Activated CD4-positive, alpha-beta memory T cell treated with anti-CD3 and anti-CD28 coated beads for 36 hours (primary cell): ENCODE measurements around the gene TEX29. TPM values are rescaled to one million over a fixed set of nuclear protein-coding genes. Genes with fewer than 3 reads are reported as not detected.

Experiments
- CTCF ChIA-PET: fragments of 350-600 bp; sonication (Branson Sonifier 250); formaldehyde crosslinking; loops from one replicate; lab custom pipeline; 2021; ENCODE audit warnings: antibody characterized with exemption, inconsistent platforms; lab: Charles Lee
- POLR2A ChIA-PET: fragments of 350-600 bp; sonication (Branson Sonifier 250); formaldehyde crosslinking; loops from one replicate; lab custom pipeline; 2021; ENCODE audit warnings: antibody characterized with exemption; lab: Charles Lee
- DNase-seq: peaks from one replicate; pipeline ENCODE4 v3.0.0-alpha.2; 2020
- H3K27ac Mint-ChIP-seq: one replicate; pipeline ENCODE4 v1.8.0; 2021; ENCODE audit warnings: mixed read lengths
- H3K27me3 Mint-ChIP-seq: one replicate; pipeline ENCODE4 v1.8.0; 2021; ENCODE audit warnings: mixed read lengths
- H3K36me3 Mint-ChIP-seq: one replicate; pipeline ENCODE4 v1.8.0; 2021; ENCODE audit warnings: mixed read lengths
- H3K4me1 Mint-ChIP-seq: one replicate; pipeline ENCODE4 v1.8.0; 2021; ENCODE audit warnings: low read depth, mixed read lengths
- H3K4me3 Mint-ChIP-seq: one replicate; pipeline ENCODE4 v1.8.0; 2021; ENCODE audit warnings: mild to moderate bottlenecking, mixed read lengths
- H3K9me3 Mint-ChIP-seq: one replicate; pipeline ENCODE4 v1.8.0; 2021; ENCODE audit warnings: mixed read lengths
- intact Hi-C: fragments of 100-400 bp; cut with micrococcal nuclease; formaldehyde crosslinking; loops from one replicate; pipeline ENCODE4 v1.15.1; 2023
- total RNA-seq, 2 experiments: library from RNA; stranded (reverse); gene quantifications; one replicate each; pipeline ENCODE4 v1.2.3, GENCODE V29; 2021

TEX29 gene
- total RNA-seq, 2 experiments from 2014 or later: 0.39 to 0.43 TPM

DNA sequence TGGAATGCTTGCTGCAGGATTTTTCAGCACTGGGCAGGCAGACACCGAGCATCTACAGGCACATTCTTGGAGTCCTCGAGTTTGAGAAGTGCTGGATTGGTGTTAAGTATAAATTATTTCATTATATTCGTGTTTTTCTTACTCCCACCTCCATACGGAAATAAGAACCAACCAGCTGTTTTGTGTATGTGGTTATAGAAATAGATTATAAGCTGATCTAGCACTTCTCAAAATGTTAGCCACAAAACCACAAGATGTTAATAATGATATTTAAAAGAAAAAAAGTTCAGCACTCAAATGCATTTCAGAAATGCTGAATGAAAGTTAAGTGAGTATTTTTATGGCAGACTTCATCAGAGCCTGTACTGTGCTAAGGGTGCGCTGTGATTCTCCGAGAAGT lies 24.0 kb upstream of the TEX29 start:
- ChIA-PET POLR2A (no interaction called here), CTCF (no interaction called here)
- Mint-ChIP-seq H3K4me3 (no peak overlapping the region), H3K9me3 (no peaks in the 10 kb centered on the region), H3K27ac (no peak overlapping the region), H3K27me3 (no peaks in the 10 kb centered on the region), H3K4me1 (peaks cover 20% of the 10 kb centered on the region), H3K36me3 (peaks cover 53% of the 10 kb centered on the region)
- DNase-seq: no peak
- intact Hi-C loops: no loop called here

DNA sequence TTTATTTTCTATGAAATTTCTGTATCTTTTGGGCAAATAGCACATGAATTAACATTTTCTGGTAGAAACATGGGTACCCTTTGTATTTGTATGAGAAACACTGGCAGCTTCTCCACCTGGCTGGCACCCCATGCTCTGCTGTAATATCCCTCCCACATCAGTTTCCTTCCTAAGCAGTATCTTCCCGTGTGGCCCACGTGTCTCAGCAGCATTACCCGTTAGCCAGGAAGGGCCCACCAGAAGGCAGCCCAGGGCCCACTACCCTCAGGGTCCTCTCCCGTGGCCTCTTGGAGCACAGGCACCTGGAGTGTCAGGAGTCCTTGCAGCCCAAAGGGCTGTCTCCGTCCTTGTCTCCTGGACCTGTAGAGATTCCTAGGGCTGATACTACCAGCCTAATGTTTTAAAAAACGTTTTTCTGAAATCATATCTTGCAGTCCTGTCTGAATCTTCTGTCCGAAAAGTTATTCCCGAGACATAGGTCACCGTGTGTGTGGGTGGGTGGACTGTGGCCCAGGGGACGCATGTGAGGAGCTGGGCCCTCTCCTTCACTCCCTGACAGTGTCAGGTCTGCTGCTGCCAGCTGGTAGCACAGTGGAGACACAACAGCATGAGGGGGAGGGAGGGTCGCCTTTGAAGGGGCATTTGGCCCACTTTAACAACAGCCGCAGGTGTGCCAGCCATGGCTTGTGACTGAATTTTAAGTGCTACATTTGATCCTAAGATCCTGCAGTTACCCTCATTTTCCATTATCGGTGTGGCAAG lies 22.0 kb upstream of the TEX29 start:
- Mint-ChIP-seq H3K36me3 (peaks cover 50% of the 10 kb centered on the region), H3K4me1 (peaks cover 20% of the 10 kb centered on the region), H3K27me3 (no peaks in the 10 kb centered on the region), H3K27ac (no peak overlapping the region), H3K9me3 (no peaks in the 10 kb centered on the region), H3K4me3 (no peak overlapping the region)
- intact Hi-C loops: no loop called here
- POLR2A ChIA-PET: no interaction called here
- CTCF ChIA-PET: no interaction called here
- DNase-seq: no peak

DNA sequence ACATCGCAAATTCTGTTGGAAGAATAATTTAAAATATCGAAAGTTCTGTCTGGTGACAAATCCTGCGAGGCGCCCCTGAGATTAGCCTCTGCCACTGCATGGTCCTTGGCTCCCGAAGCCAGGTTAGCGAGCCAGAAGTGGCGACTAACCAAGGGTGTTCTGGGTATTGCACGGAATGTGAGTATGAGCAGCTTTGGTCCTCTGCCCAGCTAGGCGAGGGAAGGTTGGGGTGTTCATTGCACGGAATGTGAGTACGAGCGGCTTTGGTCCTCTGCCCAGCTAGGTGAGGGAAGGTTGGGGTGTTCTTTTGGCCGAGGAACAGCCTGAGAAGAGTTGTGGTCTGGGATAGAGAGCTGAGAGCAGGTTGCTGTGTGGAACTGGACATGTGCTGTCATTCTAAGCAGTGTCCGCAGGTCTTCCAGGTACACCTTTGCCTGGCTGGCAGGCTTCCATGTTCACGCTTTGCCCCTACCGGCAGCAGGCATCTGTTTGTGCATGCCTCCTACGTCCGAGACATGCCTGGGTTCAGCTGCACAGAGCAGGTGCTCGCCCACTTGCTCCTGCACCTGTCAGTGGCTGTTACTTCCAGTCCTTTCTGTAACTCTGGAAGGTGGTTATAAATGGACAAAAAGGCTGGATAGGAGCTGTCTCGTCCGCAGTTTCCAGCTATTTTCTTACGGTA lies 18.3 kb upstream of the TEX29 start:
- ChIA-PET POLR2A (no interaction called here), CTCF (interaction anchor here (0.7 to 1.1 kb wide), 3 partner anchors 17 to 234 kb away, joined by 3 to 4 read pairs (median 3); no protein-coding TSS in a partner anchor)
- Mint-ChIP-seq H3K4me3 (no peak overlapping the region), H3K27ac (no peak overlapping the region), H3K36me3 (peaks cover 70% of the 10 kb centered on the region), H3K4me1 (peaks cover 10% of the 10 kb centered on the region), H3K27me3 (no peaks in the 10 kb centered on the region), H3K9me3 (no peaks in the 10 kb centered on the region)
- intact Hi-C loops: no loop called here
- DNase-seq: no peak

DNA sequence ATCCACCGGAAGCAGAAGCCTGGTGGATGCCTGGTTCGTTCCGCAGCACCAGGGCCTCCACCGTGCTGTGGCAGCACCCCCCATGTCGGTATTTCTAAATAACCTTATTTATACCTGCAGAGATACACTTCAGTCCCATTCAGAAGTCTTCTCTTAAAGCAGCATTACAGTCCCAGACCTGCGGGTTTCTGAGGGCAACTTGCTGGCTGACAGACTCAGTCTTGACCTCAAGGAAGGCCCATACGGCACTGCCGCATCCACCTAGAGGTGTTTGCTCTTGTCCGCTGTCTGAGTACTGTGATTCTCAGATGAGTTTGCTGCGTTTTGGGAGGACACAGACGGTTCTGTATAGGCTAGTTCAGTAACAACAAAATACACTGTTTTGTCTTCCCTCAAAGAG lies 16.9 kb upstream of the TEX29 start:
- Mint-ChIP-seq H3K27ac (no peak overlapping the region), H3K27me3 (no peaks in the 10 kb centered on the region), H3K36me3 (peaks cover 70% of the 10 kb centered on the region), H3K9me3 (no peaks in the 10 kb centered on the region), H3K4me1 (peaks cover 10% of the 10 kb centered on the region), H3K4me3 (no peak overlapping the region)
- intact Hi-C loops: no loop called here
- DNase-seq: no peak
- ChIA-PET POLR2A (no interaction called here), CTCF (interaction anchor here (0.9 to 1.1 kb wide), 2 partner anchors 19 to 236 kb away, joined by 3 read pairs; no protein-coding TSS in a partner anchor)

DNA sequence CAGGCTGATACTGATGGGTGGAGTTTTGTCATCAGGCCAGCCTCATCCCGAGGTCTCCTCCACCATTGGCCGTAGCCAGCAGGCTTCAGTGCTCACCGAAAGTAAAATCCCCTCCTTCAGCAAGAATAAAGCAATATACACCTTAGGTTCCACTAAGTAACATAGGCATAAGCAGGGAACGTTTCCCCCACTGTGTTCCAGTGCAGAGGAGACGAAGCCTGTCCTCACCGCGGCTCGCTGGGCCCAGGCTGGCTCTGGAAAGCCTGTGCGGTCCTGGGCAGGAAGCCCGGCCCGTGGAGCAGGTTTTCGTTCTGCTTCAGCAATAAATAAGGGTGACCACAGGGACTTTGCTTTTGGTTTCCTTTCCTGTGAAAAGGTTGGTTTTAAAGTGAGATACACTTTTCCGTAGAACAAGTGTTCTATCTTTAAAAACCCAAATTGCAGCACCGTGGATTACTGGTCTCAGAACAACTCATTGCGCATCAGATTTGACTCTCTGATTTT lies 16.3 kb upstream of the TEX29 start:
- intact Hi-C loops: no loop called here
- peaks cover 10% of the 10 kb centered on the region for H3K4me1 Mint-ChIP-seq
- no peaks in the 10 kb centered on the region for H3K27me3 Mint-ChIP-seq
- ChIA-PET POLR2A (no interaction called here), CTCF (no interaction called here)
- peaks cover 75% of the 10 kb centered on the region for H3K36me3 Mint-ChIP-seq
- peak; percentile 31 for DNase-seq
- H3K4me3 Mint-ChIP-seq: no peak overlapping the region
- H3K9me3 Mint-ChIP-seq: peaks cover 2% of the 10 kb centered on the region
- H3K27ac Mint-ChIP-seq: no peak overlapping the region

DNA sequence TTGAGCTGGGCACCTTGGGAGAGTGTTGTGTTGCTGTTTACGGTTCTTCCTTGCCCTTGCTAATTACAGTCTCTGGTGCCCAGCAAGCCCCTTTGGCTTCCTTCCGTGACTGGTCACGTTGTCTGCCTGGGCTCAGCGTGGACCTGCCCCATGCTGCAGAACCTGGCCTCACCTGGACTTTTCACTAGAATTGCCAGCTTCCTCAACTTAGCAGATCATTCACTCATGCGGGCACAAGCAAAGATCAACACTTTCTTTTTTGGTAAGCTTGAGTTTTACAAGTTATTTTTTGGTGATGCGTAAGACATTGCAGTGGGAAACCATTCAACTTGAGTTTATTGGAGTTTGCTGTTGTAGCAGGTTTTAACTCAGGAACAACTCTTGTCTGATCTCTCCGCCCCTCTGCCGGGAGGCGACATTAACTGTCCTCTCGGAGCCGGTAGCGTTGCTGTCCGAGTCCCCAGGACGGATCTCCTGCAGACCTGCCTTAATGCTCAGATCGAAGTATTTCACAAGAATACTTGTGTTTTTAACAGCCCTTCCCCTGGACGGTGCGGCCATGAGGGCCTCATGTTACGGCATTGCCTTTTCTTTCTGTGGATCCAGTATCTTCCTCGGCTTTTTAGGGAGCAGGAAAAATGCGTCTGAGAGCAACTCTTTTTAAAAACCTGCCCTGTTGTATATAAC lies 15.7 kb upstream of the TEX29 start:
- H3K4me1 Mint-ChIP-seq: peaks cover 10% of the 10 kb centered on the region
- H3K27me3 Mint-ChIP-seq: no peaks in the 10 kb centered on the region
- H3K9me3 Mint-ChIP-seq: peaks cover 5% of the 10 kb centered on the region
- ChIA-PET POLR2A (no interaction called here), CTCF (no interaction called here)
- H3K4me3 Mint-ChIP-seq: no peak overlapping the region
- no peak overlapping the region for H3K27ac Mint-ChIP-seq
- H3K36me3 Mint-ChIP-seq: peaks cover 77% of the 10 kb centered on the region
- intact Hi-C loops: no loop called here
- DNase-seq: no peak

DNA sequence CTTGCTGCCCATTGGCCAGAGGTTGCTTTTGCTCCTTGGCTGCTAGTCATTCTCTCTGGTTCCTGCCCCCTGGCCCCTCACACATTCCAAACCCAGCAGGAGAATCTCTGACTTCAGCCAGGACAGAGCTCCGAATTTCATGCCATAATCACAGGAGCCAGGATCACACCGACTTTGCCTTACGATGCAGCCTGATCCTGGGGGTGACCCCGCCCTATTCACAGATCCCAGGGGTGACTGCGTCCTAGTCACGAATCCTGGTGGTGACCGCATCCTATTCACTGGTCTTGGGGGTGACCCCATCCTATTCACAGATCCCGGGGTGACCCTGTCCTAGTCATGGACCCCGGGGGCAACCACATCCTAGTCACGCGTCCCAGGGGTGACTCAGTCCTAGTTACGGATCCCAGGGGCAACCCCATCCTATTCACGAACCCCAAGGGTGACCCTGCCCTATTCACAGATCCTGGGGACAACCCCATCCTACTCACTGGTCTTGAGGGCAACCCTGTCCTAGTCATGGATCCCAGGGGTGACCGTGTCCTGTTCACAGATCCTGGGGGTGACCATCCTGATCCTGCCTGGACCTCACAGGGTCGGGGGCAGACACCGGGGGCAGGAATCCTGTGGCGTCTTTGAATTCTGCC lies 7.4 kb upstream of the TEX29 start:
- peaks cover 36% of the 10 kb centered on the region for H3K36me3 Mint-ChIP-seq
- intact Hi-C loops: no loop called here
- no peaks in the 10 kb centered on the region for H3K27me3 Mint-ChIP-seq
- H3K27ac Mint-ChIP-seq: no peak overlapping the region
- DNase-seq: no peak
- H3K4me3 Mint-ChIP-seq: no peak overlapping the region
- H3K4me1 Mint-ChIP-seq: no peaks in the 10 kb centered on the region
- ChIA-PET CTCF (no interaction called here), POLR2A (no interaction called here)
- H3K9me3 Mint-ChIP-seq: peaks cover 38% of the 10 kb centered on the region

DNA sequence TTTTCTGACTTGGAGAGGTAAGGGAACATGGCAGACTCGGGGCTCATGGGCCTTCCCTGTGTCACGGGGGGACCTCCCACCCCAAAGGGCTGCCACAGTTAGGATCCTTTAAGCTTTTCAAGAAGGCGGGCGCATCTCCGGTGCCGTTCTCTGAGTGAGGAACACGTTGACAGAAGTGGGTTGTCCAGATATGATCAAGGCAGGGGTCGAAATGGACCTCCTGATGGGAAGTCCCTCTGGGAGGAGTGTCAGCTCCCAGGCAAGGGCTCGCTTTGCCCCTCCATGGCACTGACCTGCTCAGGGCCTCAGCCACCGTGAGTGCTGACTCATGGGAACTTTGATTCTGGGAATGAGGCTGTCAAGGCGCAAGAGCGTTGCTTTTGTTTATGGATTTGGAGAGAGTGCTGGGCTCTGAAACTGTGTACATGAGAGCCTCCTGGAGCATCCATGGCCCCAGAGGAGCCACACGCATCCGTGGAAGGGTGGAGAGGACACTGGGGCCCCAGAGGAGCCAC lies 6.5 kb upstream of the TEX29 start:
- no peak for DNase-seq
- no peaks in the 10 kb centered on the region for H3K27me3 Mint-ChIP-seq
- CTCF ChIA-PET: no interaction called here
- intact Hi-C loops: no loop called here
- no peak overlapping the region for H3K4me3 Mint-ChIP-seq
- peaks cover 36% of the 10 kb centered on the region for H3K9me3 Mint-ChIP-seq
- H3K36me3 Mint-ChIP-seq: peaks cover 29% of the 10 kb centered on the region
- H3K4me1 Mint-ChIP-seq: no peaks in the 10 kb centered on the region
- H3K27ac Mint-ChIP-seq: no peak overlapping the region
- POLR2A ChIA-PET: no interaction called here

DNA sequence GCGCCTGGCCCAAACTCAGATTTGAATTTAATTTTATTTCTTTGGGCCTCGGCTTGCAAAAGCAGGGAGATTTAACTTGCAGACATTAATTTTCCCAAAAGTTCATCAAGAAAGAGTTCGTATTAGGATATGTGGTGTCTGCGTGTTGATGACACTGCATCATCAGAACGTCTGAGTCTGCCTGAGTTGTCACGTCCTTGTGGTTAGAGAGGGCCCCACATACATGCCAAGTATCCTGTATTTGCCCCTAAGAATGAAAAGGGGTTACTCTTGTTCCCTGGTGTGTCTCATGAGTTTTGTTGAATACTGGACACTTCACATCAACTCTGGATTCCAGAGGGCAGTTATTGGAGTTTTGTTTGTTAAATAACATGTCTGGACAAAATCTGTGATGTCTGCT lies 5.6 kb upstream of the TEX29 start:
- Mint-ChIP-seq H3K27me3 (no peaks in the 10 kb centered on the region), H3K4me1 (no peaks in the 10 kb centered on the region), H3K4me3 (no peak overlapping the region), H3K9me3 (peaks cover 31% of the 10 kb centered on the region), H3K27ac (no peak overlapping the region), H3K36me3 (peaks cover 24% of the 10 kb centered on the region)
- ChIA-PET CTCF (no interaction called here), POLR2A (no interaction called here)
- intact Hi-C loops: no loop called here
- no peak for DNase-seq

DNA sequence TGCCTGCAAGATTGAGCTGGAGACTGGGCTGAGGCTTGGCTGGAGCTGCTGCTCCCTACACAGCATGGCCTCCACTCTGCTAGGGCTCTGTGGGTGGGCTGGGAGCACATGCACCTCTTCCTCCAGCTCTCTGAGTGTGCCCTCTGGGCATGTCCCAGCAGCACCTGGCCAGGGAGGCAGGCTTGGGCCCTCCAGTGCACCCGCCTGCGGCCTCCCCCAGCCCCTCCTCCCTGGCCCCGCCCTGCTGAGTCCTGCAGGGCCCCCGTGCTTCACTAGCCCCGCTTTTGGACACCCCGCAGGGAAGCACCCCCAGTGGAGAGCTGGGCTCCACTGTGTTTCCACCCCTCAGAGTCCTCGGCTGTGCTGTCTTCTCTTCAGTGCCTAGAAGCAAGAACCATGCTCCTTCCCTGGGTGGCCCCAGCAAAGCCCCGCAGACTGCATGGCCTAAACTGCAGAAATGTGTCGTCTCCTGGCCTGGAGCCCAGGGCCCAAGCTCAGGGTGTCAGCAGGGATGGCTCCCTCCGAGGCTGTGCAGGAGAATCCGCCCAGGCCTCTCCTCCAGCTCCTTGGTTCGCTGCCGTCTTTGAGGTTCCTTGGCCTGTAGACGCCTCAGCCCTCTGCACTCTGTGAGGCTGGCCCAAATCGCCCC lies 5.0 kb upstream of the TEX29 start:
- POLR2A ChIA-PET: no interaction called here
- CTCF ChIA-PET: no interaction called here
- DNase-seq: no peak
- Mint-ChIP-seq H3K27me3 (no peaks in the 10 kb centered on the region), H3K4me1 (no peaks in the 10 kb centered on the region), H3K9me3 (peaks cover 25% of the 10 kb centered on the region), H3K4me3 (no peak overlapping the region), H3K27ac (no peak overlapping the region), H3K36me3 (peaks cover 18% of the 10 kb centered on the region)
- intact Hi-C loops: no loop called here

DNA sequence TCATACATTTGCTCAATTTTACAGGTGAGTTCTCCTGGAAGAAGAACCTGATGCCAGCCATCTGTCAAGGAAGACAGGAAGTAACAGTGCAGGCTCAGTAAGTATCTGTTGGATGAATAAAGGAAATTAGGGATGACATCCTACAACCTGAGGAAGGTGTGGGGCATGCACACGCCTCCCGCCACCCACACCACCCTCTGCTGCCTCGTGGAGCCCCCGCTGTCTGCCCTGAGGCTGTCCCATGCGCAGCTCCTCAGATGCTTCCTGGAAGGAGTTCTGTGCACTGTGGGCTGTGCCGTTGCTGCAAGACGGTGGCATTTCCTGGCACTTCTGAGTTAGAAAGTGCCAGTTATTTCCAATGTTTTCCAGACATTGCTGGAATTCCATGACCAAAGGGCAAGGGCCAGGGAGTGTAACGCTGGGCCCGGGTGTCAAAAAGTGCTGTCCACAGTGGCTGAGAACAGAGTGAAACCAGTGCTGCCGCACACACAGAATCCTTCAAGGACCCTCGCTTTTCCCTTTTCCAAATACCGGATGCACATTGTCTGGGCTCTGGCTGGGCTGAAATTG lies 4.2 kb upstream of the TEX29 start:
- ChIA-PET POLR2A (no interaction called here), CTCF (no interaction called here)
- H3K4me3 Mint-ChIP-seq: no peak overlapping the region
- no peaks in the 10 kb centered on the region for H3K4me1 Mint-ChIP-seq
- intact Hi-C loops: no loop called here
- H3K9me3 Mint-ChIP-seq: peaks cover 17% of the 10 kb centered on the region
- no peak for DNase-seq
- no peaks in the 10 kb centered on the region for H3K27me3 Mint-ChIP-seq
- no peak overlapping the region for H3K27ac Mint-ChIP-seq
- H3K36me3 Mint-ChIP-seq: peaks cover 10% of the 10 kb centered on the region
